Tibial nerve (tissue), 4 donors: Measurements from ENCODE around the gene PSG2. TPM values are rescaled to one million over a fixed set of nuclear protein-coding genes. Genes with fewer than 3 reads are reported as not detected.
"Not testable (repeated sequence)": the region's sequence is repeated elsewhere in the genome, so short reads cannot be mapped to it uniquely, and the experiment has no call there.

ENCODE experiments used
- DNase-seq, 2 donors: peaks; one replicate each; pipeline ENCODE4 v3.0.0-alpha.2; 2019; ENCODE audit warnings: low spot score in 2 of 2
- H3K27ac ChIP-seq, 4 donors: fragments of 200-600 bp; sonication (generic) in 3 of 4; one replicate each; pipeline ENCODE4 v1.5.1; 2017 to 2019; ENCODE audit warnings: mild to moderate bottlenecking in 1 of 4
- H3K27me3 ChIP-seq, 2 donors: fragments of 200-600 bp; sonication (generic) in 1 of 2; one replicate each; pipeline versions ENCODE4 v1.5.1 to v1.6.0; 2017 to 2019
- H3K36me3 ChIP-seq, 3 donors: fragments of 200-600 bp; sonication (generic); one replicate each; pipeline ENCODE4 v1.5.1; 2018 to 2019
- H3K4me1 ChIP-seq, 4 donors: fragments of 200-600 bp; sonication (generic) in 3 of 4; one replicate each; pipeline ENCODE4 v1.5.1; 2017 to 2019
- H3K4me3 ChIP-seq, 4 donors: fragments of 200-600 bp; sonication (generic) in 3 of 4; one replicate each; pipeline ENCODE4 v1.5.1; 2017 to 2019; ENCODE audit warnings: mild to moderate bottlenecking in 1 of 4, moderate library complexity in 1 of 4
- H3K9me3 ChIP-seq, 4 donors: fragments of 200-600 bp; sonication (generic) in 3 of 4; one replicate each; pipeline ENCODE4 v1.5.1; 2017 to 2019
- EP300 ChIP-seq, 2 donors: sonication (generic); formaldehyde crosslinking; IDR thresholded peaks; one replicate each; pipeline ENCODE4 v1.6.1; 2017; ENCODE audit warnings: antibody characterized with exemption in 2 of 2, mild to moderate bottlenecking in 1 of 2
- POLR2A ChIP-seq, 2 donors: fragments of 450-650 bp; IDR thresholded peaks; one replicate each; pipeline ENCODE4 v1.6.1; 2017; ENCODE audit warnings: antibody characterized with exemption in 2 of 2, mild to moderate bottlenecking in 2 of 2, moderate library complexity in 2 of 2
- WGBS, 2 donors: methylation state at CpG; one replicate each; pipeline ENCODE4 v1.1.5; 2018; 5-methylcytosine and 5-hydroxymethylcytosine counted together
- total RNA-seq, 4 donors: library from RNA; depleted of rRNA; stranded (reverse); fragments of >200 nt; gene quantifications; one replicate each; pipeline ENCODE4 v1.1.0, GENCODE V29; 2016
- TF ChIP-seq, protein P1 (sequence below), 5 experiments: fragments of 200-600 bp in 3 of 5; fragments of 450-650 bp in 2 of 5; sonication (generic) in 3 of 5; IDR thresholded peaks; one replicate each; pipeline ENCODE4 v1.5.1; 2016 to 2019; ENCODE audit warnings: antibody characterized with exemption in 5 of 5, mild to moderate bottlenecking in 3 of 5, moderate library complexity in 2 of 5

The PSG2 gene
- total RNA-seq, 4 donors from 2014 or later = not detected

DNA sequence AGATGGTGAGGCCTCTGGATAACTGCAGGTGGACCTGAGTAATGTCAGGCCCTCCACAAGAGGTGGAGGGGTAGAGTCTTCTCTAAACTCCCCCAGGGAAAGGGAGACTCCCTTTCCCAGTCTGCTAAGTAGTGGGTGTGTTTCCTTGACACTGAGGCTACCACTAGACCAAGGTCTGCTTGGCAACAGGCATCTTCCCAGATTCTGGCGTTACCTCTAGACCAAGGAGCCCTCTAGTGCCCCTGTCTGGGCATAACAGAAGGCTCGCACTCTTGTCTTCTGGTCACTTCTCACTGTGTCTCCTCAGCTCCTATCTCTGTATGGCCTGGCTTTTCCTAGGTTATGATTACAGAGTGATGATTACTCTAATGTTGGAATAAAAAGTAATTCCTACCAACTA is 50.9 kb downstream of the PSG2 start:
- not testable (repeated sequence) for H3K4me1 ChIP-seq, H3K9me3 ChIP-seq, H3K27ac ChIP-seq, DNase-seq, H3K4me3 ChIP-seq, H3K27me3 ChIP-seq, H3K36me3 ChIP-seq
- whole genome bisulfite sequencing, 2 donors = 56 to 62% methylated on average over 2 of the region's 2 CpGs

DNA sequence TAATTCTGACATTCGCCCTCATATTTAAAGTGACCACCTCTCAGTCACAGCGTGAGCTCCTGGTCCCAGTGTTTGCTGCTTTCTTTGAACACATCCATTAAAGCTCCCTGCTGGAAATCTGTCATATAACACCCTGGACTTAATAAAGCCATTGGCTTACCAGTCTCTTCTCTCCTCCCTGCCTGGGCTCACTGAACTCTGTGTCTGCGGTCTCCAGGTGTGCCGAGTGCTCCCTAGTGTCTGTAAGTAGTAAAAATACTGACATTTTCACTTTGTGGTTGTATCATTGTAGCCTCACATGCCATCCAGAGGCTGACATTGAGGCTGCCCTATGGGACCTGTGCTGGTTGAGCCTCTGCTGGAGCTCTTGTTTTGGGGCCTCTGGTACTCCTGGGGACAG is 53.6 kb downstream of the PSG2 start:
- H3K27ac ChIP-seq = no peak overlapping the region
- TF ChIP-seq EP300 (IDR thresholded peaks at IDR 0.05) (no peak), POLR2A (IDR thresholded peaks at IDR 0.05) (no peak)
- TF ChIP-seq, protein P1, sequence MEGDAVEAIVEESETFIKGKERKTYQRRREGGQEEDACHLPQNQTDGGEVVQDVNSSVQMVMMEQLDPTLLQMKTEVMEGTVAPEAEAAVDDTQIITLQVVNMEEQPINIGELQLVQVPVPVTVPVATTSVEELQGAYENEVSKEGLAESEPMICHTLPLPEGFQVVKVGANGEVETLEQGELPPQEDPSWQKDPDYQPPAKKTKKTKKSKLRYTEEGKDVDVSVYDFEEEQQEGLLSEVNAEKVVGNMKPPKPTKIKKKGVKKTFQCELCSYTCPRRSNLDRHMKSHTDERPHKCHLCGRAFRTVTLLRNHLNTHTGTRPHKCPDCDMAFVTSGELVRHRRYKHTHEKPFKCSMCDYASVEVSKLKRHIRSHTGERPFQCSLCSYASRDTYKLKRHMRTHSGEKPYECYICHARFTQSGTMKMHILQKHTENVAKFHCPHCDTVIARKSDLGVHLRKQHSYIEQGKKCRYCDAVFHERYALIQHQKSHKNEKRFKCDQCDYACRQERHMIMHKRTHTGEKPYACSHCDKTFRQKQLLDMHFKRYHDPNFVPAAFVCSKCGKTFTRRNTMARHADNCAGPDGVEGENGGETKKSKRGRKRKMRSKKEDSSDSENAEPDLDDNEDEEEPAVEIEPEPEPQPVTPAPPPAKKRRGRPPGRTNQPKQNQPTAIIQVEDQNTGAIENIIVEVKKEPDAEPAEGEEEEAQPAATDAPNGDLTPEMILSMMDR (IDR thresholded peaks at IDR 0.05) = no peak
- H3K4me3 ChIP-seq = no peak overlapping the region
- H3K36me3 ChIP-seq = no peaks in the 10 kb centered on the region
- no peaks in the 10 kb centered on the region for H3K9me3 ChIP-seq
- no peak for DNase-seq
- no peaks in the 10 kb centered on the region for H3K27me3 ChIP-seq
- 88 to 90% methylated on average over 4 of the region's 4 CpGs for WGBS, 2 donors
- H3K4me1 ChIP-seq = no peaks in the 10 kb centered on the region

DNA sequence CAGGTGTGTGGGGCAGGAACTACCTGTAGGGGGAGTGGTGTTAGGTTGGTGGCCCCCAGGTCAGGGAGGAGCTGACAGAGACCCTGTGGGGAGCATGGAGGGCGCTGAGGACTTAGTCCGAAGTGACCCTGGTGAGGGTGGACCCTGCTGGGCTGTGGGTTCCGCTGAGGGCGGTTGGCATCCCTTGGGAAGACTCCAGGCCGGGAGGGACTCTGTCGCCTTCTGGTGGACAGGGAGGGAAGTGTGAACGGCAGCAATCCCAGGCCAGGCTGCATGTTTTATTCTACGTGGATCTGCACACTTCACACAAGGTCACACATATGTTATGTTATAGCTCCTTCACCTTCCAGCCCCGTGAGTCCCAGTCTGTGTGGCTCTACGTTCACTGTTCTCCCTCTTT is 54.5 kb downstream of the PSG2 start:
- not testable (repeated sequence) for DNase-seq, H3K27me3 ChIP-seq, H3K4me1 ChIP-seq, H3K36me3 ChIP-seq, H3K27ac ChIP-seq, H3K4me3 ChIP-seq, H3K9me3 ChIP-seq
- 54 to 63% methylated on average over 9 to 10 of the region's 10 CpGs for WGBS, 2 donors

DNA sequence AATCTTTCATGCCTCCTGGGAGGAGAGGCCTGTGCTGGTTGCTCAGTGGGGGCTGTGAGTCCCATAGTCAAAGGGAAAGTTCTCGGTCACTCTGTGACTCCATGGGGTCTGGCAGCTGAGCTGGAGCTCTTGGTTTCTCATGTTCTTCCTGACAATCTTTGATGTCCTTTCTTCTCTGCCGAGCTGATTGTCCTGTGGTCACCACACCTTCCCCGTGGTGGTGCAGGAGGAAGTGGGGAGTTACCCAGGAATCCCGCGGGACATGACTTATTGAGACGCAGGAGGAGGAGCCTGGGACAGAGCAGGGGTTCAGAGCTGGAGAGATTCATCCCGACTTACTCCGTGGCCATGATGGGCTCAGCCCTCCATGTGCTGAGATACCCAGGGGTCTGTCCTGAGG is 55.4 kb downstream of the PSG2 start:
- H3K9me3 ChIP-seq, H3K36me3 ChIP-seq, DNase-seq, H3K27me3 ChIP-seq, H3K4me3 ChIP-seq, H3K4me1 ChIP-seq, H3K27ac ChIP-seq: not testable (repeated sequence)
- WGBS, 2 donors = 86 to 91% methylated on average over 8 of the region's 8 CpGs

DNA sequence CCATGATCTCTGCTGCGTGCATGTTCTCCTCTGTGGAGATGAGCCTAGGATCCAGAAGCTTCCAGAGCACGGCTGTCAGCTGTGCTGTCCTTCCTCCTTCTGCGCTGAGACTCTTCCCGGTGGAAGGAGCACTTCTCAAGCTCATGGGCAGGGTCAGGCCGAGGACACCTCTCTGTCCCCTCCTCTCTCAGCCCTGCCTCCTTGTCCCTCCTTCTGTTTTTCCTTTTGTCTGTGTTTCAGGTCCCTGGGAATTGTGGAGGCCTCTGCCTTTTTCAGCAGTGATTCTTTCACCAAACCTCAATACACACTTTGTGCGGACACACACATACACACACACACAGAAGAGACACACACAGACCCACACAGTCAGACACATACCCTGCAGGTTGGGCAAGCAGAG is 56.1 kb downstream of the PSG2 start, which contains the start of gene PSG11:
Gene PSG11, minus strand, starts transcription at position 101 of the 400 bp plus-strand sequence. Its CDS starts 97 bp downstream, at position 4.
- H3K36me3 ChIP-seq, DNase-seq, H3K27me3 ChIP-seq, H3K4me1 ChIP-seq, H3K27ac ChIP-seq, H3K4me3 ChIP-seq, H3K9me3 ChIP-seq: not testable (repeated sequence)
- 77 to 83% methylated on average over 6 of the region's 6 CpGs for WGBS, 2 donors

DNA sequence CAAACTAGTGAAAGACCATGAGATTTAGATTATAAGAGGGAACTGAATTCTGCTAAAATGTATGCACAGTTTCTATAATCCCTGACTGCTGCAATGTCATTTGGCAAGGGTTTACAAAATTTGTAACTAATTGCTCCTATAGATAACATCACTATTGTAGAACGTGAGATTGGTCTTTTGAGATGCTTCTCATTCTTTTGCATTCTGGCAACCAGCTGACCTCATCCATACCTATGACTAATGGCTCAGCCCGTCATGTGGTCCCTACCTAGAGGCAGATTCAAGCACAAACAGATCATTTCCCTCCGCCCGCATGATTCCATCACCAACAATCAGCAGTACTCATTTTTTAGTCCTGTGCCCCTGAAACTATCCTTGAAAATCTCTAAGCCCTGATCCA is 60.4 kb downstream of the PSG2 start:
- DNase-seq, H3K27ac ChIP-seq: not testable (repeated sequence)
- 72 to 78% methylated on average over 4 of the region's 4 CpGs for WGBS, 2 donors

DNA sequence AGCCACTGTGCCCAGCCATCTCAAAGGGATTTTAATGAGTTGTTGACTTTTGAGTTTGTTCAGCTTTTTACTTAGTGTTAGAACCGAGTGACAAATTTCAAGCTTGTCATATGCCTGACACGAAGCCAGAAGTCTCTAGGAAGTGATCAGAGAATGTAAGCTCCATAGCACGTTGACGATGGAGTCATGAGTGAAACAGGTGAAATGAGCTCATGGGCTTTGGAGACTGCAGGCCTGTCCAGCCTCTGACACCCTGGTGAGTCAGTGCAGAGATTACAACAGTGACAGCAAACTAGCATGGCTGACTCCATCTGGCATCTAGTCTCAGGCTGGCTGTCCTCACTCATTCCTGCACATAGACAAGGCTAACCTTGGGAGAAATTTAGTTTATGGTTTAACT is 60.9 kb downstream of the PSG2 start:
- not testable (repeated sequence) for DNase-seq, H3K9me3 ChIP-seq, H3K27ac ChIP-seq, H3K36me3 ChIP-seq, H3K4me1 ChIP-seq, H3K27me3 ChIP-seq, H3K4me3 ChIP-seq
- 77 to 81% methylated on average over 4 of the region's 4 CpGs for WGBS, 2 donors

More for the DNA sequence above, 60.4 kb downstream of the PSG2 start:
- not testable (repeated sequence) for H3K4me1 ChIP-seq, H3K9me3 ChIP-seq, H3K36me3 ChIP-seq, H3K27me3 ChIP-seq, H3K4me3 ChIP-seq

DNA sequence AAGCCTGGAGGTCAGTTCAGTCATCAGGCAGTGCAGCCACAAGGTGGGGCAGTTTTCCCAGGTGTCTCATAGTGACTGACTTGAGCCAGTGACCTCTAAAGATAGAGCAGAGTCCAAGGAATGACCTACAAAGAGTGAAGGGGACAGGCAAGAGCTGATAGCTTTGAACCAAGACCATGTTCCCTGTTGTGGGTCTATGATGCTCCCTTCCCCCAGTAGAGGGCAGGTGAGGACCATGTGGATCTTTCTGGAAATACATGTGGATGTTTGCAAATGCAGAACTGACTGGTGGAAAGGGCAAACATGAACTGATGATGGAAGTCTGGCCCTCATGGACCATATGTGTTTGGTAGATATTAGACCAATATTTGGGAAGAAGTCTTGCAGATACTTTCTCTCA is 62.9 kb downstream of the PSG2 start:
- H3K36me3 ChIP-seq, H3K27me3 ChIP-seq, DNase-seq, H3K9me3 ChIP-seq, H3K4me3 ChIP-seq, H3K27ac ChIP-seq, H3K4me1 ChIP-seq: not testable (repeated sequence)

Other genes starting within 250 kb of the PSG2 start
- gene PSG1, start 203.0 kb downstream of the PSG2 start, total RNA-seq = not detected
- gene PSG6, start 164.8 kb downstream of the PSG2 start, total RNA-seq = not detected
- not detected for gene PSG7, start 145.5 kb downstream of the PSG2 start, total RNA-seq
- not detected for gene PSG11, start 56.2 kb downstream of the PSG2 start, total RNA-seq
- gene PSG5, start 103.8 kb upstream of the PSG2 start, total RNA-seq = not detected
- gene PSG4, start 122.9 kb upstream of the PSG2 start, total RNA-seq = not detected
- gene PSG9, start 186.8 kb upstream of the PSG2 start, total RNA-seq = not detected